Activated CD4-positive, alpha-beta memory T cell treated with anti-CD3 and anti-CD28 coated beads for 36 hours (primary cell): Measurements from ENCODE around the gene FZD8. TPM values are rescaled to one million over a fixed set of nuclear protein-coding genes. Genes with fewer than 3 reads are reported as not detected.

Experiments
- CTCF ChIA-PET: fragments of 350-600 bp; sonication (Branson Sonifier 250); formaldehyde crosslinking; loops from one replicate; lab custom pipeline; 2021; ENCODE audit warnings: antibody characterized with exemption, inconsistent platforms; lab: Charles Lee
- POLR2A ChIA-PET: fragments of 350-600 bp; sonication (Branson Sonifier 250); formaldehyde crosslinking; loops from one replicate; lab custom pipeline; 2021; ENCODE audit warnings: antibody characterized with exemption; lab: Charles Lee
- DNase-seq: peaks from one replicate; pipeline ENCODE4 v3.0.0-alpha.2; 2020
- H3K27ac Mint-ChIP-seq: one replicate; pipeline ENCODE4 v1.8.0; 2021; ENCODE audit warnings: mixed read lengths
- H3K27me3 Mint-ChIP-seq: one replicate; pipeline ENCODE4 v1.8.0; 2021; ENCODE audit warnings: mixed read lengths
- H3K36me3 Mint-ChIP-seq: one replicate; pipeline ENCODE4 v1.8.0; 2021; ENCODE audit warnings: mixed read lengths
- H3K4me1 Mint-ChIP-seq: one replicate; pipeline ENCODE4 v1.8.0; 2021; ENCODE audit warnings: low read depth, mixed read lengths
- H3K4me3 Mint-ChIP-seq: one replicate; pipeline ENCODE4 v1.8.0; 2021; ENCODE audit warnings: mild to moderate bottlenecking, mixed read lengths
- H3K9me3 Mint-ChIP-seq: one replicate; pipeline ENCODE4 v1.8.0; 2021; ENCODE audit warnings: mixed read lengths
- intact Hi-C: fragments of 100-400 bp; cut with micrococcal nuclease; formaldehyde crosslinking; loops from one replicate; pipeline ENCODE4 v1.15.1; 2023
- total RNA-seq, 2 experiments: library from RNA; stranded (reverse); gene quantifications; one replicate each; pipeline ENCODE4 v1.2.3, GENCODE V29; 2021

Gene FZD8
- total RNA-seq, 2 experiments from 2014 or later = 0.31 to 0.45 TPM

- Mint-ChIP-seq H3K27me3 (peaks cover 14% of the 10 kb centered on the region), H3K36me3 (no peaks in the 10 kb centered on the region), H3K4me1 (no peaks in the 10 kb centered on the region), H3K9me3 (peaks cover 4% of the 10 kb centered on the region), H3K4me3 (no peak overlapping the region), H3K27ac (no peak overlapping the region)
- POLR2A ChIA-PET = no interaction called here
- intact Hi-C loops = no loop called here
- DNase-seq = no peak
- CTCF ChIA-PET = no interaction called here
These were observed 17.4 kb upstream of the FZD8 start for GRCh38 chr10:35659456-35659855.

- CTCF ChIA-PET = no interaction called here
- H3K4me3 Mint-ChIP-seq = no peak overlapping the region
These were observed 15.5 kb upstream of the FZD8 start for GRCh38 chr10:35657621-35658020.

GRCh38 chr10:35652824-35653223 lies 10.7 kb upstream of the FZD8 start:
- ChIA-PET POLR2A (no interaction called here), CTCF (no interaction called here)
- Mint-ChIP-seq H3K27me3 (peaks cover 9% of the 10 kb centered on the region), H3K9me3 (no peaks in the 10 kb centered on the region), H3K27ac (no peak overlapping the region), H3K4me3 (no peak overlapping the region), H3K36me3 (no peaks in the 10 kb centered on the region), H3K4me1 (no peaks in the 10 kb centered on the region)
- DNase-seq = no peak
- intact Hi-C loops = no loop called here

More at GRCh38 chr10:35657621-35658020, 15.5 kb upstream of the FZD8 start:
- peaks cover 14% of the 10 kb centered on the region for H3K27me3 Mint-ChIP-seq
- DNase-seq = no peak
- intact Hi-C loops = no loop called here
- no peak overlapping the region for H3K27ac Mint-ChIP-seq
- H3K4me1 Mint-ChIP-seq = no peaks in the 10 kb centered on the region
- H3K9me3 Mint-ChIP-seq = peaks cover 4% of the 10 kb centered on the region
- POLR2A ChIA-PET = no interaction called here
- no peaks in the 10 kb centered on the region for H3K36me3 Mint-ChIP-seq

GRCh38 chr10:35650894-35651293 lies 8.8 kb upstream of the FZD8 start:
- Mint-ChIP-seq H3K36me3 (no peaks in the 10 kb centered on the region), H3K9me3 (no peaks in the 10 kb centered on the region), H3K4me1 (no peaks in the 10 kb centered on the region), H3K27me3 (peaks cover 8% of the 10 kb centered on the region), H3K4me3 (no peak overlapping the region), H3K27ac (no peak overlapping the region)
- CTCF ChIA-PET = interaction anchor here (0.9 kb wide), 1 partner anchor 87 kb away, joined by 4 read pairs; no protein-coding TSS in a partner anchor
- no peak for DNase-seq
- intact Hi-C loops = no loop called here
- POLR2A ChIA-PET = no interaction called here

GRCh38 chr10:35644050-35644950 lies 2.2 kb upstream of the FZD8 start:
- POLR2A ChIA-PET = no interaction called here
- Mint-ChIP-seq H3K27ac (no peak overlapping the region), H3K9me3 (no peaks in the 10 kb centered on the region), H3K4me3 (peak overlapping the region; percentile 78), H3K27me3 (peaks cover 20% of the 10 kb centered on the region), H3K36me3 (no peaks in the 10 kb centered on the region), H3K4me1 (peaks cover 22% of the 10 kb centered on the region)
- intact Hi-C loops = loop anchor here (5.0 to 10.0 kb wide), 3 partner anchors 268 to 649 kb away; partner anchors contain the start of gene CCNY
- CTCF ChIA-PET = interaction anchor here (0.5 to 1.2 kb wide), 3 partner anchors 9 to 138 kb away, joined by 3 to 5 read pairs (median 4); no protein-coding TSS in a partner anchor
- peak; percentile 26 for DNase-seq

GRCh38 chr10:35643151-35644049 lies 1.3 kb upstream of the FZD8 start:
- H3K27me3 Mint-ChIP-seq = peaks cover 24% of the 10 kb centered on the region
- ChIA-PET POLR2A (no interaction called here), CTCF (interaction anchor here (0.5 to 0.6 kb wide), 2 partner anchors 8 to 138 kb away, joined by 3 to 4 read pairs; no protein-coding TSS in a partner anchor)
- no peak overlapping the region for H3K27ac Mint-ChIP-seq
- intact Hi-C loops = loop anchor here (2.0 to 10.0 kb wide), 4 partner anchors 269 to 649 kb away; partner anchors contain the start of genes CCNY and CREM
- no peaks in the 10 kb centered on the region for H3K36me3 Mint-ChIP-seq
- H3K4me3 Mint-ChIP-seq = peak overlapping the region; percentile 78
- no peaks in the 10 kb centered on the region for H3K9me3 Mint-ChIP-seq
- peak; percentile 13 for DNase-seq
- peaks cover 22% of the 10 kb centered on the region for H3K4me1 Mint-ChIP-seq

GRCh38 chr10:35642793-35643114 lies 658 bp upstream of the FZD8 start:
- Mint-ChIP-seq H3K36me3 (no peaks in the 10 kb centered on the region), H3K9me3 (no peaks in the 10 kb centered on the region), H3K4me1 (peaks cover 22% of the 10 kb centered on the region), H3K27ac (no peak overlapping the region), H3K4me3 (peak overlapping the region; percentile 78), H3K27me3 (peaks cover 31% of the 10 kb centered on the region)
- no peak for DNase-seq
- ChIA-PET POLR2A (no interaction called here), CTCF (no interaction called here)
- intact Hi-C loops = loop anchor here (2.0 to 10.0 kb wide), 4 partner anchors 270 to 648 kb away; partner anchors contain the start of genes CCNY and CREM

GRCh38 chr10:35641676-35642034 lies 441 bp downstream of the FZD8 start:
- ChIA-PET POLR2A (no interaction called here), CTCF (no interaction called here)

GRCh38 chr10:35640951-35641675 lies 983 bp downstream of the FZD8 start:
- CTCF ChIA-PET = no interaction called here
- peak overlapping the region; percentile 70 for H3K4me3 Mint-ChIP-seq
- peaks cover 39% of the 10 kb centered on the region for H3K27me3 Mint-ChIP-seq
- no peaks in the 10 kb centered on the region for H3K36me3 Mint-ChIP-seq
- intact Hi-C loops = loop anchor here (5.0 to 10.0 kb wide), 3 partner anchors 271 to 646 kb away; partner anchors contain the start of gene CCNY
- DNase-seq = peak; percentile 64
- H3K27ac Mint-ChIP-seq = no peak overlapping the region
- peaks cover 27% of the 10 kb centered on the region for H3K4me1 Mint-ChIP-seq
- POLR2A ChIA-PET = no interaction called here
- no peaks in the 10 kb centered on the region for H3K9me3 Mint-ChIP-seq

More at GRCh38 chr10:35641676-35642034, 441 bp downstream of the FZD8 start:
- Mint-ChIP-seq H3K4me3 (no peak overlapping the region), H3K36me3 (no peaks in the 10 kb centered on the region), H3K27ac (no peak overlapping the region), H3K4me1 (peaks cover 27% of the 10 kb centered on the region), H3K9me3 (no peaks in the 10 kb centered on the region), H3K27me3 (peaks cover 36% of the 10 kb centered on the region)
- DNase-seq = peak; percentile 18
- intact Hi-C loops = loop anchor here (2.0 to 10.0 kb wide), 4 partner anchors 271 to 647 kb away; partner anchors contain the start of genes CCNY and CREM

- ChIA-PET CTCF (no interaction called here), POLR2A (no interaction called here)
- intact Hi-C loops = loop anchor here (5.0 to 10.0 kb wide), 3 partner anchors 272 to 646 kb away; partner anchors contain the start of gene CCNY
- Mint-ChIP-seq H3K36me3 (no peaks in the 10 kb centered on the region), H3K4me1 (peaks cover 27% of the 10 kb centered on the region), H3K27me3 (peaks cover 39% of the 10 kb centered on the region), H3K27ac (no peak overlapping the region), H3K9me3 (no peaks in the 10 kb centered on the region), H3K4me3 (peak overlapping the region; percentile 65)
- DNase-seq = peak; percentile 44
These were observed 1.6 kb downstream of the FZD8 start for GRCh38 chr10:35640474-35640873.

GRCh38 chr10:35639728-35640401 lies 2.2 kb downstream of the FZD8 start:
- ChIA-PET POLR2A (no interaction called here), CTCF (no interaction called here)
- H3K36me3 Mint-ChIP-seq = no peaks in the 10 kb centered on the region
- H3K4me1 Mint-ChIP-seq = peaks cover 27% of the 10 kb centered on the region
- H3K27me3 Mint-ChIP-seq = peaks cover 41% of the 10 kb centered on the region
- intact Hi-C loops = loop anchor here (5.0 to 10.0 kb wide), 5 partner anchors 145 to 1137 kb away; partner anchors contain the start of gene CCNY
- no peaks in the 10 kb centered on the region for H3K9me3 Mint-ChIP-seq
- no peak overlapping the region for H3K27ac Mint-ChIP-seq
- H3K4me3 Mint-ChIP-seq = peak overlapping the region; percentile 45
- DNase-seq = peak; percentile 12
